ENCODE results near the gene HSPB6. TPM values are rescaled to one million over a fixed set of nuclear protein-coding genes. Genes with fewer than 3 reads are reported as not detected.

The HSPB6 gene
- total RNA-seq, 1 donor from 2014 or later, result 1.9 TPM

- H3K27me3 Mint-ChIP-seq (ENCODE audit: low read depth, unreplicated experiment), result peaks cover 6% of the 10 kb centered on the region
- H3K4me3 ChIP-seq (ENCODE audit: insufficient read depth, low read depth, low read length), result no peak overlapping the region
- TF ChIP-seq EZH2 (IDR thresholded peaks at IDR 0.05; ENCODE audit: insufficient read depth, low read length) (no peak), CTCF (IDR thresholded peaks at IDR 0.05; ENCODE audit: insufficient read depth, low read depth, low read length) (no peak)
- H3K4me1 Mint-ChIP-seq (ENCODE audit: low read depth, unreplicated experiment), result peaks cover 6% of the 10 kb centered on the region
- H4K20me1 ChIP-seq (ENCODE audit: insufficient read depth, low read length), result peaks cover 15% of the 10 kb centered on the region
- DNase-seq (ENCODE audit: low read depth) (no peak), FAIRE-seq (no peak)
- H3K4me2 ChIP-seq (ENCODE audit: low read length), result no peak overlapping the region
- H3K4me3 Mint-ChIP-seq (ENCODE audit: unreplicated experiment), result no peak overlapping the region
- H3K27me3 ChIP-seq (ENCODE audit: insufficient read depth, low read length), result peaks cover 2% of the 10 kb centered on the region
- no peaks in the 10 kb centered on the region for H3K36me3 ChIP-seq (ENCODE audit: insufficient read depth, low read length)
- H3K9ac ChIP-seq (ENCODE audit: low read length), result no peak overlapping the region
- peaks cover 17% of the 10 kb centered on the region for H3K79me2 ChIP-seq (ENCODE audit: insufficient read depth, low read length)
- H3K27ac Mint-ChIP-seq (ENCODE audit: unreplicated experiment), result no peak overlapping the region
- H3K4me1 ChIP-seq (ENCODE audit: insufficient read depth, low read length), result peaks cover 18% of the 10 kb centered on the region
- no peak overlapping the region for H2AFZ ChIP-seq (ENCODE audit: low read depth, low read length)
- peaks cover 8% of the 10 kb centered on the region for H3K36me3 Mint-ChIP-seq (ENCODE audit: low read depth, unreplicated experiment)
- no peaks in the 10 kb centered on the region for H3K9me3 ChIP-seq (ENCODE audit: insufficient read depth, low read depth, low read length)
- H3K9me3 Mint-ChIP-seq (ENCODE audit: unreplicated experiment), result no peaks in the 10 kb centered on the region
- no peak overlapping the region for H3K27ac ChIP-seq (ENCODE audit: low read depth, low read length)
Observed at GRCh38 chr19:35714601-35715354, 42.1 kb downstream of the HSPB6 start.

GRCh38 chr19:35713904-35714495 is 42.8 kb downstream of the HSPB6 start:
- peaks cover 2% of the 10 kb centered on the region for H3K27me3 ChIP-seq (ENCODE audit: insufficient read depth, low read length)
- peaks cover 7% of the 10 kb centered on the region for H4K20me1 ChIP-seq (ENCODE audit: insufficient read depth, low read length)
- DNase-seq (ENCODE audit: low read depth), result no peak
- TF ChIP-seq CTCF (IDR thresholded peaks at IDR 0.05; ENCODE audit: insufficient read depth, low read depth, low read length) (no peak), EZH2 (IDR thresholded peaks at IDR 0.05; ENCODE audit: insufficient read depth, low read length) (no peak)
- peaks cover 6% of the 10 kb centered on the region for H3K27me3 Mint-ChIP-seq (ENCODE audit: low read depth, unreplicated experiment)
- no peak overlapping the region for H2AFZ ChIP-seq (ENCODE audit: low read depth, low read length)
- H3K4me1 Mint-ChIP-seq (ENCODE audit: low read depth, unreplicated experiment), result peaks cover 2% of the 10 kb centered on the region
- FAIRE-seq, result no peak
- H3K4me1 ChIP-seq (ENCODE audit: insufficient read depth, low read length), result peaks cover 12% of the 10 kb centered on the region
- no peak overlapping the region for H3K4me3 Mint-ChIP-seq (ENCODE audit: unreplicated experiment)
- no peak overlapping the region for H3K27ac ChIP-seq (ENCODE audit: low read depth, low read length)
- peaks cover 10% of the 10 kb centered on the region for H3K79me2 ChIP-seq (ENCODE audit: insufficient read depth, low read length)
- H3K36me3 ChIP-seq (ENCODE audit: insufficient read depth, low read length), result no peaks in the 10 kb centered on the region
- H3K9ac ChIP-seq (ENCODE audit: low read length), result no peak overlapping the region
- H3K9me3 Mint-ChIP-seq (ENCODE audit: unreplicated experiment), result no peaks in the 10 kb centered on the region
- no peak overlapping the region for H3K27ac Mint-ChIP-seq (ENCODE audit: unreplicated experiment)
- no peaks in the 10 kb centered on the region for H3K9me3 ChIP-seq (ENCODE audit: insufficient read depth, low read depth, low read length)
- H3K36me3 Mint-ChIP-seq (ENCODE audit: low read depth, unreplicated experiment), result peaks cover 8% of the 10 kb centered on the region
- no peak overlapping the region for H3K4me2 ChIP-seq (ENCODE audit: low read length)
- no peak overlapping the region for H3K4me3 ChIP-seq (ENCODE audit: insufficient read depth, low read depth, low read length)

GRCh38 chr19:35713506-35713850 is 43.4 kb downstream of the HSPB6 start:
- Mint-ChIP-seq H3K36me3 (ENCODE audit: low read depth, unreplicated experiment) (peaks cover 8% of the 10 kb centered on the region), H3K4me3 (ENCODE audit: unreplicated experiment) (no peak overlapping the region), H3K4me1 (ENCODE audit: low read depth, unreplicated experiment) (peaks cover 2% of the 10 kb centered on the region), H3K27me3 (ENCODE audit: low read depth, unreplicated experiment) (peaks cover 6% of the 10 kb centered on the region), H3K9me3 (ENCODE audit: unreplicated experiment) (no peaks in the 10 kb centered on the region), H3K27ac (ENCODE audit: unreplicated experiment) (no peak overlapping the region)
- Histone ChIP-seq H3K4me2 (ENCODE audit: low read length) (no peak overlapping the region), H3K36me3 (ENCODE audit: insufficient read depth, low read length) (no peaks in the 10 kb centered on the region), H4K20me1 (ENCODE audit: insufficient read depth, low read length) (peaks cover 2% of the 10 kb centered on the region), H3K27me3 (ENCODE audit: insufficient read depth, low read length) (peaks cover 2% of the 10 kb centered on the region), H3K9ac (ENCODE audit: low read length) (no peak overlapping the region), H3K4me3 (ENCODE audit: insufficient read depth, low read depth, low read length) (no peak overlapping the region), H3K9me3 (ENCODE audit: insufficient read depth, low read depth, low read length) (no peaks in the 10 kb centered on the region), H3K27ac (ENCODE audit: low read depth, low read length) (no peak overlapping the region), H3K79me2 (ENCODE audit: insufficient read depth, low read length) (peaks cover 4% of the 10 kb centered on the region), H3K4me1 (ENCODE audit: insufficient read depth, low read length) (peaks cover 10% of the 10 kb centered on the region), H2AFZ (ENCODE audit: low read depth, low read length) (no peak overlapping the region)
- TF ChIP-seq EZH2 (IDR thresholded peaks at IDR 0.05; ENCODE audit: insufficient read depth, low read length) (no peak), CTCF (IDR thresholded peaks at IDR 0.05; ENCODE audit: insufficient read depth, low read depth, low read length) (no peak)
- DNase-seq (ENCODE audit: low read depth) (no peak), FAIRE-seq (no peak)

Data from astrocyte (in vitro differentiated cells and primary cell).